HG03575 (cell line): Measurements from ENCODE around the gene CYP4F3.
"Not testable (repeated sequence)": the region's sequence is repeated elsewhere in the genome, so short reads cannot be mapped to it uniquely, and the experiment has no call there.

Experiments
- ATAC-seq: cut with Tn5 transposase; IDR thresholded peaks from one replicate; pipeline ENCODE4 v1.9.1; 2021; ENCODE audit not compliant: unreplicated experiment, insufficient number of reproducible peaks, low FRiP score; ENCODE audit errors: extremely low read depth

Gene CYP4F3

GRCh38 chr19:15628236-15629002 is 12.3 kb upstream of the CYP4F3 start:
- no peak for ATAC-seq

- ATAC-seq: no peak
These were observed 11.5 kb upstream of the CYP4F3 start for GRCh38 chr19:15629003-15629880.

GRCh38 chr19:15631817-15632216 is 8.9 kb upstream of the CYP4F3 start:
- no peak for ATAC-seq

- ATAC-seq: no peak
These were observed 7.4 kb upstream of the CYP4F3 start for GRCh38 chr19:15633082-15633835.

- no peak for ATAC-seq
These were observed 6.6 kb upstream of the CYP4F3 start for GRCh38 chr19:15634105-15634504.

GRCh38 chr19:15635016-15635805 is 5.5 kb upstream of the CYP4F3 start:
- ATAC-seq: no peak

- no peak for ATAC-seq
These were observed 4.7 kb upstream of the CYP4F3 start for GRCh38 chr19:15636026-15636425.

- no peak for ATAC-seq
These were observed 1.1 kb upstream of the CYP4F3 start for GRCh38 chr19:15639596-15639995.

- no peak for ATAC-seq
These were observed 354 bp downstream of the CYP4F3 start for GRCh38 chr19:15640904-15641597.

GRCh38 chr19:15641901-15642491 is 1.3 kb downstream of the CYP4F3 start:
- ATAC-seq: no peak

- no peak for ATAC-seq
These were observed 2.1 kb downstream of the CYP4F3 start for GRCh38 chr19:15642807-15643206.

GRCh38 chr19:15643387-15643786 is 2.7 kb downstream of the CYP4F3 start:
- ATAC-seq: no peak

GRCh38 chr19:15644066-15644741 is 3.5 kb downstream of the CYP4F3 start:
- ATAC-seq: no peak

GRCh38 chr19:15644816-15645215 is 4.1 kb downstream of the CYP4F3 start:
- no peak for ATAC-seq

- no peak for ATAC-seq
These were observed 8.8 kb downstream of the CYP4F3 start for GRCh38 chr19:15649526-15649925.

- not testable (repeated sequence) for ATAC-seq
These were observed 9.4 kb downstream of the CYP4F3 start for GRCh38 chr19:15650123-15650522.

- ATAC-seq: no peak
These were observed 11.1 kb downstream of the CYP4F3 start for GRCh38 chr19:15651791-15652190.
